ENCODE data around the gene CACNG3.

DNA sequence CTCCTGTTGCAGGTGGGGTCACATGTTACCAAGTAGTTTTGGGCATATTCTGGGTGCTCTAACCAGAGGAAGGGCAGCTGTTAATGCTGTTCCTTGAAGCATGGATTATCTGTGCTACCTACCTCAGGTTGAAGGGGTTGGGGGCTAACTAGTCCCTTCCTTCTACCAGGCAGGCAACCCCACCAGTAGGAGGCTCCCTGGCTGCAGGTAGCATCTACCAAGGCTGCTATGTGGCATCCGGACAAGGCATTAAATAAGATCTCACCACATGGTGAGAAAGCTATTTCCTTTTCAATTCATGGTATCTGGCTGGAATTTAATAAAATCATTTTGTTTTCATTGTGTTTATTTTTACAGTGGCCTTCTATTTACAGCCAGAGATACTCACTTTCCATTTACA is 62.5 kb downstream of the CACNG3 start:
- TF ChIP-seq, protein P1, sequence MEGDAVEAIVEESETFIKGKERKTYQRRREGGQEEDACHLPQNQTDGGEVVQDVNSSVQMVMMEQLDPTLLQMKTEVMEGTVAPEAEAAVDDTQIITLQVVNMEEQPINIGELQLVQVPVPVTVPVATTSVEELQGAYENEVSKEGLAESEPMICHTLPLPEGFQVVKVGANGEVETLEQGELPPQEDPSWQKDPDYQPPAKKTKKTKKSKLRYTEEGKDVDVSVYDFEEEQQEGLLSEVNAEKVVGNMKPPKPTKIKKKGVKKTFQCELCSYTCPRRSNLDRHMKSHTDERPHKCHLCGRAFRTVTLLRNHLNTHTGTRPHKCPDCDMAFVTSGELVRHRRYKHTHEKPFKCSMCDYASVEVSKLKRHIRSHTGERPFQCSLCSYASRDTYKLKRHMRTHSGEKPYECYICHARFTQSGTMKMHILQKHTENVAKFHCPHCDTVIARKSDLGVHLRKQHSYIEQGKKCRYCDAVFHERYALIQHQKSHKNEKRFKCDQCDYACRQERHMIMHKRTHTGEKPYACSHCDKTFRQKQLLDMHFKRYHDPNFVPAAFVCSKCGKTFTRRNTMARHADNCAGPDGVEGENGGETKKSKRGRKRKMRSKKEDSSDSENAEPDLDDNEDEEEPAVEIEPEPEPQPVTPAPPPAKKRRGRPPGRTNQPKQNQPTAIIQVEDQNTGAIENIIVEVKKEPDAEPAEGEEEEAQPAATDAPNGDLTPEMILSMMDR (IDR thresholded peaks at IDR 0.05; ENCODE audit: poor library complexity), result no peak
- TF ChIP-seq EZH2phosphoT487 (IDR thresholded peaks at IDR 0.05; ENCODE audit: low read depth, severe bottlenecking, unreplicated experiment), result no peak
